Activated CD8-positive, alpha-beta memory T cell treated with anti-CD3 and anti-CD28 coated beads, Interleukin-2, amount 50 U/mL, for 1 hour (primary cell): ENCODE measurements around the gene MUL1.

Experiments
- DNase-seq: peaks from one replicate; pipeline ENCODE4 v3.0.0-alpha.2; 2020; ENCODE audit errors: extremely low read depth

The MUL1 gene

DNA sequence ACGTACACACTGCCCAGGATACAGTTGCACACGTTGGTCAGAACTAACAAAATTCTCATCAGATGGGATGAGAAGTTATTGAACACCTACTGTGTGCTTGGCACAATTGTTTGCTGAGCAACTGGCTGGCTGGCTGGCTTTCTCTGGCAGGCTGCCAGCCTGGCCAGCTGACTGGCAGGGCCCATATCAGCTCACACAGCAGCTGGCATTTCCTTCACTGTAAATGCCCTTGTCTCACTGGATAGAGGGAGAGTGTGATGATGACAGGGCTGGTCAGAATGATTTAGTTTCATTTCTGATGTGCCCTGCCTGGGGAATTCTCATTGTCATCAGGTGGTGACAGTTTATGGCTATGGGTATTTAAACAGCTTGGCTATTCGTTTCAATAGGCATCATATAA lies 37.8 kb downstream of the MUL1 start:
- no peak for DNase-seq

DNA sequence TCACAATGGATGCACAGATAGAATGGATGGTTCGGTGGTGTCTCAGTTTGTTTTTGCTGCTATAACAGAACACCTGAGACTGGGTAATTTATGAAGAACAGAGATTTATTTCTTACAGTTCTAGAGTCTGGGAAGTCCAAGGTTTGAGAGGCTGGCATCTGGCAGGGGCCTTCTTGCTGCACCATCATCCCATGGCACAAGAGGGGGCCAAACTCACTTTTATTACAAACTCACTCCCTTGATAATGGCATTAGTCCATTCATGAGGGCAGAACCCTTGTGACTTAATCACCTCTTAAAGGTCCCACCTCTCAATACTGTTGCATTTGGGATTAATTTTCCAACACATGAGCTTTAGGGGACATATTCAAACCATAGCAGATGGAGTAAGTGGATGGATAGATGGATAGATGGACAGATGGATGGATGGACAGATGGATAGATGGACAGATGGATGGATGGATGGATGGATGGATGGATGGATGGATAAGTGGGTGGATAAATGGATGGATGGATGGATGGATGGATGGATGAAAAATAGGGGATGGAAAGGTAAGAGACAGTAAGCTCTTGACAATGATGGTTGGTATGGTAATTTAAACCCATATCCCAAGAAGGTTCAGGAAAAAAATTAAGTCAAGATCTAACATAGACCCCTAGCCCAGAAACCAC lies 38.4 kb downstream of the MUL1 start:
- no peak for DNase-seq

GRCh38 chr1:20466273-20466672 lies 41.7 kb downstream of the MUL1 start:
- no peak for DNase-seq

GRCh38 chr1:20465187-20465586 lies 42.8 kb downstream of the MUL1 start:
- DNase-seq = no peak

- no peak for DNase-seq
These were observed 44.4 kb downstream of the MUL1 start for GRCh38 chr1:20463502-20463901.

DNA sequence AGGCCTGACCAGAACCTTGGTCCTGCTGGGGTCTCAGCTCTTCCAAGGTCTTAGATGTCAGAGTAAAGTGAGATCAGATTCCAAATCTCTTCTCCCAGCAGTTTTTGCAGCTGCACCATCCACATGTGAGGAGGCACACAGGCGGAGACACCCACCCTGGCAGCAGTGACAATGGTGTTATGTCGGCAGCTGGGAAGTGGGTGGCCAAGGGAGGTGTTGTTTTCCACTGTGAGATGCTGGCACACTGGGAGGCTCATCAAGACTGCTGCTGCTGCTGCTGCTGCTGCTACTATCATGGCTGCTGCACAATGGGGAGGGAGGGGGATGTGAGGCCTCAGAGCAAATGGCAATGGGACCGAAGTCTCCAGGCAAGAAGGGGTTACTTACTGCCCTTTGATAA lies 45.6 kb downstream of the MUL1 start:
- DNase-seq = no peak

DNA sequence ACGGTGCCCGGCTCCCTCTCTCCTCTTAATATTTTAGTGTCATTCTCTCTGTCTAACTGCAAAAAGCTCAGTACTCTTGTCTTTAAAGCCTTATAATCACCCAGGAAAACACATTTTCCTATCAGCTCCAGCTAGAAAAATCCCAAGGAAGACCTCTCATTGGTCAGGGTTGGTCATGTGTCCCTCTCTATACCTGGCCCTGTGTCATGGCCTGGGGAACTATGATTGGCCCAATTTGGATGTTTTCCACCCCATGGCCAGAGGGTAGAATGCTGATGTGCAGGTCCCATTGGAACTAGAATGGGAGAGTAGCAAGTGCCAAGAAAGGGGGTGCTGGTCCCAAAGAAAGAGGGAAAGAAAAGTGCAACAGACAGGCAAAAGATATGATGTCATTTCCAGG lies 49.2 kb downstream of the MUL1 start:
- no peak for DNase-seq

DNA sequence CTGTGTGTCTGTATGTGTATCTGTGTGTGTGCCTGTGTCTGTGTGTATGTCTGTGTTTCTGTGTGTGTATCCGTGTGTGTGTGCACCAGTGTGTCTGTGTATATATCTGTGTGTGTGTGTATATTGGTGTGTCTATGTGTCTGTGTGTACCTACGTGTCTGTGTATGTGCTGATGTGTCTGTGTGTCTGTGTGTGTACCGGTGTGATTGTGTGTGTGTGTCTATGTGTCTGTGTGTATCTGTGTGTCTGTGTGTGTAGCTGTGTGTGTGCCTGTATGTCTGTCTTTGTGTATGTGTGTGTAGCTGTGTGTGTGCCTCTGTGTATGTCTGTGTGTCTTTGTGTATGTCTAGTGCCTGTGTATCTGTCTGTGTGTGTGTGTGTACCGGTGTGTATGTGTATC lies 53.9 kb downstream of the MUL1 start:
- DNase-seq = no peak

DNA sequence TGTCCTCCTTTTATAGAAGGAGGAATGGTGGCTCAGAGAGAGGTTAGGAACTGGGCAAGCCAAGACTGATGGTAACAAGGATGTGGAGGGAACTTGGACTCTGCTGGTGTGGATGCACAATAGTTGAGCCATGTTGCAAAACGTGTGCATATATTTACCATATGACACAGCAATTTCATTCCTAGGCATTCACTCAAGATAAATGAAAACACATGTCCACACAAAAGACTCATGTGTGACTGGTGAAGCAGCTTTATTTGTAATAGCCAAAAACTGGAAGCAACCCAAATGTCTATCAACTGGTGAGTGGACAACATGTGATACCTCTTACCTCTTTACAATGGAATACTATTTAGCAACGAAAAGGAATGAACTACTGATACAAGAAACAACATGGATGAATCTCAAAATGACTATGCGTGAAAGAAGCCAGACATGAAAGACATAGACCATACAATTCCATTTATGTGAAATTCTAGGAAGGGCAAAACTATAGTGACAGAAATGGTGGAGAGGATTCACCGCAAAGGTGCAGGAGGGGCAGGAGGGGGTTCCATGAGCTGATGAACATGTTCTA lies 58.1 kb downstream of the MUL1 start:
- no peak for DNase-seq
